Measurements from ENCODE around the gene MYO3B. TPM values are rescaled to one million over a fixed set of nuclear protein-coding genes. Genes with fewer than 3 reads are reported as not detected.
"Not testable (repeated sequence)": the region's sequence is repeated elsewhere in the genome, so short reads cannot be mapped to it uniquely, and the experiment has no call there.

MYO3B gene
- total RNA-seq, 2 experiments from 2014 or later, result 0.04 to 0.05 TPM

DNA sequence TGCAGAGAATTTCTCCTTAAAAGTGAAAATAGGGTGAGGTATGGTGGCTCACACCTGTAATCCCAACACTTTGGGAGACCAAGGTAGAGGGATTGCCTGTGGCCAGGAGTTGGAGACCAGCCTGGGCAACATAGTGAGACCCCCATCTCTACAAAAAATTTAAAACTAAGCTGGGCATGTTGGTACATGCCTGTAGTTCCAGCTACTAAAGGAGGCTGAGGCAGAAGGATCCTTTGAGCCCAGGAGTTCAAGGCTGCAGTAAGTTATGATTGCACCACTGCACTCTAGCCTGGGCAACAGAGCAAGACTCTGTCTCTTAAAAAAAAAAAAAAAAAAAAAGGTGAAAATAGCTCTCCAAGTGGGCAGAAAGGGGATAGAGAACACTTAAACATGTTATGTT is 496.3 kb downstream of the MYO3B start:
- H3K27ac Mint-ChIP-seq; H3K4me1 Mint-ChIP-seq; DNase-seq; CTCF ChIA-PET; H3K36me3 Mint-ChIP-seq (ENCODE audit: low read depth); H3K27me3 Mint-ChIP-seq; H3K4me3 Mint-ChIP-seq; H3K9me3 Mint-ChIP-seq; POLR2A ChIA-PET: not testable (repeated sequence)

DNA sequence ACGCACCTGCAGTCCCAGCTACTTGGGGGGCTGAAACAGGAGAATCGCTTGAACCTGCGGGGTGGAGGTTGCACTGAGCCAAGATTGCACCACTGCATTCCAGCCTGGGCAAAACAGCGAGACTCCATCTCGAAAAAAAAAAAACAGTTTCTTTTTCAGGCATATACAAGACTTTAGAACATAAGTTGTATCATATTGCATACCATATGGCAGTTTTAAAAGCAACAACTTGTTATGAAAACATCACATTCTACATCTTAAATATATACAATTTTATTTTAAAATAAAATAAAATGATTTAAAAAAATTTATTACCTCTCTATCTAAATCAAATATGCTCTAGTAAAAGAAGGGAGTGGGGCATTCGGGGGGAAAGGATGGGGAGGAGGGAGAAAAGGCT is 497.8 kb downstream of the MYO3B start:
- ChIA-PET CTCF (no interaction called here), POLR2A (no interaction called here)
- no peak for DNase-seq
- Mint-ChIP-seq H3K27me3 (peaks cover 8% of the 10 kb centered on the region), H3K9me3 (no peaks in the 10 kb centered on the region), H3K4me1 (no peaks in the 10 kb centered on the region), H3K27ac (no peak overlapping the region), H3K4me3 (no peak overlapping the region), H3K36me3 (ENCODE audit: low read depth) (no peaks in the 10 kb centered on the region)

DNA sequence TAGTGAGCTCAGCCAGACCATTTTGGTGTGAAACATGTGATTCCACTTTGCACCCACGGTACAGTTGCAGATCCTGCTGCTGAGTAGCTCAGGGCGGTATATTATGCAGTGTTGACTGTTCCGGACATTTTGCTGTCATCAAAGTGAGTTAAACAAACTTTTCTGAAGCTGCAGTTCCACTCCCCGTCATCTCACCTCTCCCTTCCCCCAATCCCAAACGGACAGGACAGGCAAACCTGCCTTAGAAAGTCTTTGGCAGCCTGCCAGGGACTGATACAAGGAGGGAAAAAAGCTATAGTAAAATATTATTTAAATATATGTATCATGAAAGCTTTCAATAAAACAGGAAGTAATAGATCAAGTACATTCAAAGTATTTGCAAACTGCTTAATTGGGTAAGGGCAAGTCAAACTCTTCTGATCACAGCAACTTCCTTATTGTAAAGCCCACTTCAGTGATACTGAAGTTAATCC is 501.7 kb downstream of the MYO3B start:
- Mint-ChIP-seq H3K9me3 (no peaks in the 10 kb centered on the region), H3K36me3 (ENCODE audit: low read depth) (no peaks in the 10 kb centered on the region), H3K27ac (no peak overlapping the region), H3K4me1 (no peaks in the 10 kb centered on the region), H3K27me3 (peaks cover 8% of the 10 kb centered on the region), H3K4me3 (no peak overlapping the region)
- POLR2A ChIA-PET, result no interaction called here
- CTCF ChIA-PET, result interaction anchor here (0.6 to 1.2 kb wide), 3 partner anchors 16 to 218 kb away, joined by 3 to 4 read pairs (median 4); no protein-coding TSS in a partner anchor
- no peak for DNase-seq

DNA sequence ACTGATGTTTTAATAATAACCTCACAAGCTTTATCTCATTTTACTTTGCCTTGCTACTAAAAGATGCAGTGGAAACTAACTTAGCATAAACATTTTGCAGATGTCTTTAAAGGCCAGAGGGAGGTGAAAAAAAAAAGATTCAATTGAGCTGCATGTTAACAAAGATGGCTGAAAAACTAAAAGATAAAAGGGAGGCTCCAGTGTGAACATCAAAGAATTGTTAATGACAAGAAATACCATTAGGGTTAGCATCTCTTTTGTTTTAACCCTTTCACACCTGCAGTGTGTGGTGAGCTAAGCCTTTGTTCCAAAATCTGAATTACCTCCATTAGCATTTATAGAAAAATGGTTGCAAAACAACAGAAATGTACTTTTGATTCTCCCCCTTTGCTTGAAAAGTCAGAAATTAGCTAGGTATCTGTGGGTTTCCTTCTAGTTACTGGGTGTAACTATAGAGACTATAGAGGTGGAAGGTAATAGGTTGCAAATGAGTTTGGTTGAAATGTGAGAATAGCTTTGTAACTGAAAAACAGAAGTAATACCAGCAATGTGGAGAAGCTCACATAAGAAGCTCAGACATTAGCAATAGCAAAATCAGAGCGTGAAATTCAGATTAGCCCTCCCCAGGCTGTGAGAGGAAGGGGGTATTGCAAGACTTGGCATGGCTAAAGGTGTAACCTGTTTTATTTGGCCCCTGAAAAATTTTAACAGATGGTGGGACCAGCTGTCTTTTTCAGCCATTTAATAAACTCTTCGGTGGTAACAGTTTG is 502.4 kb downstream of the MYO3B start:
- DNase-seq, result no peak
- Mint-ChIP-seq H3K4me1 (no peaks in the 10 kb centered on the region), H3K27me3 (peaks cover 7% of the 10 kb centered on the region), H3K9me3 (no peaks in the 10 kb centered on the region), H3K4me3 (no peak overlapping the region), H3K27ac (no peak overlapping the region), H3K36me3 (ENCODE audit: low read depth) (no peaks in the 10 kb centered on the region)
- CTCF ChIA-PET, result interaction anchor here (1.2 kb wide), 1 partner anchor 22 kb away, joined by 3 read pairs; no protein-coding TSS in a partner anchor
- POLR2A ChIA-PET, result no interaction called here

DNA sequence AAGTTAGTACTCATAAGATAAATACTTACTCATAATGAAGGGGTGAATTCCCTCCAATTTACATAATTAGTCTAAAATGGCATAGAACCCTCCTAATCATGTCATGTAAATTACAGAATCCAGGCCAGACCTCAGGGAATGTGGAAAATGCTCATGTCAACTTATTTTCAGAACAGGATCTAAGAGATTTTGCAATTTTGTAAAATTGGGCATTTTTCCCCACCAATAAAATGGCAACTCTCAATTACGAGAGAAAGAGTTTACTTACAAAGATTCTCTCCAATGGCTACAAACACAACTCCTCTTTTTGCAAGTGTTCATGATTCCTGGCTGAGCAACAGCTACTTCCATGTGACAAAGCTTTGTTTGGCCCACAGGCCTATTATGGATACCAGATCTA is 503.4 kb downstream of the MYO3B start:
- POLR2A ChIA-PET, result no interaction called here

DNA sequence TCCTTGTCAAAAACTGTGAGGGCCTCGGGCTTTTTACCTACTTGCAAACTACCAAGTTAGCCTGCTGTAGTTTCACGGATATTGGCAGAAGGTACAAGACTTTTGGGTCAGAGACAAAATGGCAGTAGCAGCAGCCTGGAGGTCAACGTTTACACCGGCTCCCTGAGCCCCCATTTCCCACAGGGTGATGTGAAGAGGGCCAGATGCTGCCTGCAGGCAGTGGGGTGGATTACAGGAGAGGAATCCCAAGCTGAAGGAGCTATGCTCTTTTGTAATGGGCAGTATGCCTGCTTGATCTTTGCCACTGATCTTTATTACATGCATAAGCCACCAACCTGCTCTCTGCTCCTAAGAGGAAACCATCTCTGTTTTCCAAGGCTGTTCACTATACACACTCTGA is 507.6 kb downstream of the MYO3B start:
- Mint-ChIP-seq H3K27me3 (peaks cover 2% of the 10 kb centered on the region), H3K4me3 (no peak overlapping the region), H3K36me3 (ENCODE audit: low read depth) (no peaks in the 10 kb centered on the region), H3K9me3 (no peaks in the 10 kb centered on the region), H3K27ac (no peak overlapping the region), H3K4me1 (no peaks in the 10 kb centered on the region)
- ChIA-PET POLR2A (no interaction called here), CTCF (no interaction called here)
- DNase-seq, result no peak

More for the DNA sequence above, 503.4 kb downstream of the MYO3B start:
- H3K9me3 Mint-ChIP-seq, result no peaks in the 10 kb centered on the region
- H3K27ac Mint-ChIP-seq, result no peak overlapping the region
- no peak for DNase-seq
- H3K4me1 Mint-ChIP-seq, result no peaks in the 10 kb centered on the region
- CTCF ChIA-PET, result no interaction called here
- no peak overlapping the region for H3K4me3 Mint-ChIP-seq
- no peaks in the 10 kb centered on the region for H3K36me3 Mint-ChIP-seq (ENCODE audit: low read depth)
- peaks cover 7% of the 10 kb centered on the region for H3K27me3 Mint-ChIP-seq

DNA sequence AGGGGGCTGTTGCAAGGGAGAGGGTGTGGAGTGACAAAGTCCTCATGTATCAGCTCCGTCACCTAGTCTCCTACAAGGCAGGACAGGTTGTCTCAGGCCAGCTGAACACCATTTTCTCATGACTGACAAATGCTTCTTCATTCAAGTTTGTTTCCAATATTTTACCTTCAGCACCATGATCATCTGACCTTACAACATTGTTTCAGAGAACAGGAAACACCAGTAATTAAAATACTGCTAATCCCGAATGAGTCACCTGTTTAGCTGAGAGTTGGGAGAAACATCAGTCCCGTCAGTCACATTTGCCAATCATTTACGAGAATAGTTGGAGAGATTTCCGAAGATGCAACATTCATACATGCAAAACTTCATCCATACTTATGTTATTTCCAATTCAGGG is 511.5 kb downstream of the MYO3B start:
- Mint-ChIP-seq H3K27ac (no peak overlapping the region), H3K4me1 (no peaks in the 10 kb centered on the region), H3K36me3 (ENCODE audit: low read depth) (no peaks in the 10 kb centered on the region), H3K4me3 (no peak overlapping the region), H3K27me3 (peaks cover 2% of the 10 kb centered on the region), H3K9me3 (no peaks in the 10 kb centered on the region)
- no peak for DNase-seq
- ChIA-PET CTCF (interaction anchor here (0.7 to 0.8 kb wide), 2 partner anchors 10 to 13 kb away, joined by 3 read pairs; no protein-coding TSS in a partner anchor), POLR2A (no interaction called here)

DNA sequence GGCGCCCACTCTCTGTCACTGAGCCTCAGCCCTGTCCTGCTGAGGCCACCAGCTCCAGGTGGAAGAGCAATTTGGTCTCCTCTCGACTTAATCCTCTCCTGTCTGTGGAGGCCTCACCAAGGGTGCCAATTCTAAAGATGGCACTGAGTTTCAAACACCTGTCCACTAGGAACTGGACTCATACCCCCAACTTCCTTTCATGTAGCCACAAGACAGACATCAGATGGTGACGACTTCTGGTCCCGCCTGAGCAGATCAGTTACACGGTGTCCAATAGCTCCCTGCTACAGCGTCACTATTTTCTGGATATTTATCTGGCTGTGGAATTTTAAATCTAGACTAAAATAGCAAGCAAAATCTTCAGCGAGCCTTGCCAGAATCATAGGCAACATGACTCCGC is 512.7 kb downstream of the MYO3B start:
- no peak for DNase-seq
- H3K4me3 Mint-ChIP-seq, result no peak overlapping the region
- CTCF ChIA-PET, result no interaction called here
- no peak overlapping the region for H3K27ac Mint-ChIP-seq
- H3K36me3 Mint-ChIP-seq (ENCODE audit: low read depth), result no peaks in the 10 kb centered on the region
- no peaks in the 10 kb centered on the region for H3K4me1 Mint-ChIP-seq
- H3K9me3 Mint-ChIP-seq, result no peaks in the 10 kb centered on the region
- no peaks in the 10 kb centered on the region for H3K27me3 Mint-ChIP-seq
- POLR2A ChIA-PET, result no interaction called here

DNA sequence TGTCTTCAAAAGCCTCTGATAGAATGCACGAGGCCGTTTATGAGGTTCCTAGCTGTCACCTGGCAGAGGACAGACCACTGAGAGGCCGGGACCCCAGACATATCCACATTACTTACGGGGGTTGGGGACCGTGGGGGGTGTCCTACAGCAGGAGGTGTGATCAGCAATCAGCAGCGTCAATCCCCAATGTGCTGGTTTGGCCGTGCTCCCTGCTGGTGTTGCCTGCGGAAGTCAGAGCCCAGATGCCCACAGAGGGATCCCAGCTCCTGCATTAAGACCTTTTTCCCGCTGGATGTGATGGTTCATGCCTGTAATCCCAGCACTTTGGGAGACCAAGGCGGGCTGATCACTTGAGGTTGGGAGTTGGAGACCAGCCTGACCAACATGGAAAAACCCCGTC is 516.4 kb downstream of the MYO3B start:
- no peaks in the 10 kb centered on the region for H3K36me3 Mint-ChIP-seq (ENCODE audit: low read depth)
- H3K4me1 Mint-ChIP-seq, result no peaks in the 10 kb centered on the region
- no peak overlapping the region for H3K4me3 Mint-ChIP-seq
- H3K27me3 Mint-ChIP-seq, result peaks cover 2% of the 10 kb centered on the region
- CTCF ChIA-PET, result no interaction called here
- H3K9me3 Mint-ChIP-seq, result no peaks in the 10 kb centered on the region
- POLR2A ChIA-PET, result no interaction called here
- no peak for DNase-seq
- H3K27ac Mint-ChIP-seq, result no peak overlapping the region

DNA sequence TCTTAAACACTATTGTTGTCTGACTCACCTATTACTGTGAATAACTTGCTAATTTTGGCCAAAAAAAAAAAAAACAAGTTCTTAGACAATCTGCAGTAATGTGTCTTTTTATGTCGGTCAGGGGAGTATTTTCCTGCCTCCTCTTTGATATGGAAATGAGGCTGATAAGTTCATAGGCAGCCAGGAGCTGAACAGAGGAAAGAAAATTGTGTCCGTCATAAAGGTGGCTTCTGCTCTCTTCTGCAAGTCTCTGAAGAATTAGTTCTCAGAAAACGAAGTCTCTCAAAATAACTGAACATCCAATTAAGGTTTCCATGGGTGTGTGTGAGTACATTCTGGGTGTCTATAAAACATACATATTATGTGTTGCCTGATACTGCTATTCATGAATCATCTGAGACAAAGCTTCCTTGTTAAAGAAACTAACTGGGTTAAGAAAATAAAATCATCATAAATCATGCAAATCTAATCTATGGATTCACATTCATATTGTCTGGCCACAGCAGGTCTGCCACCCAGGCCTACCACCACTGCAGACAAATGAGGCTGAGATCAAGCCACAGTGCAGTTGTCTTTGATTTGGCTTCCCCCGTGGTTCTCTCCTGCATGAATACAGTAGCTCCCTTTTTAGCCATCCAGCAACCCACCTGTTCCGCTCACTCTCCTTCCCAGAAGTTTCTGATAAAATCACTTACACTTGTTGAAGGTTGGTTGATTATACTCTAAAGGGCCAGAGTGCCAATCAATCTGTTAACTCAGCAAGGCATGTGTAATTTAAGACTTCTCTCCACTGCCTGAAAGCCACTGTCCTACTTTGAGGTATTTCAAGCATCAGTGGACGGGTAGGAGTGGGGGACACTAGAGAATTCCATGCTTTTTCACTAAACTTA is 517.8 kb downstream of the MYO3B start:
- DNase-seq, result no peak
- Mint-ChIP-seq H3K4me3 (no peak overlapping the region), H3K4me1 (no peaks in the 10 kb centered on the region), H3K9me3 (no peaks in the 10 kb centered on the region), H3K36me3 (ENCODE audit: low read depth) (no peaks in the 10 kb centered on the region), H3K27ac (no peak overlapping the region), H3K27me3 (peaks cover 6% of the 10 kb centered on the region)
- ChIA-PET CTCF (interaction anchor here (0.6 kb wide), 3 partner anchors 8 to 501 kb away, joined by 4 to 5 read pairs (median 4); no protein-coding TSS in a partner anchor), POLR2A (no interaction called here)

DNA sequence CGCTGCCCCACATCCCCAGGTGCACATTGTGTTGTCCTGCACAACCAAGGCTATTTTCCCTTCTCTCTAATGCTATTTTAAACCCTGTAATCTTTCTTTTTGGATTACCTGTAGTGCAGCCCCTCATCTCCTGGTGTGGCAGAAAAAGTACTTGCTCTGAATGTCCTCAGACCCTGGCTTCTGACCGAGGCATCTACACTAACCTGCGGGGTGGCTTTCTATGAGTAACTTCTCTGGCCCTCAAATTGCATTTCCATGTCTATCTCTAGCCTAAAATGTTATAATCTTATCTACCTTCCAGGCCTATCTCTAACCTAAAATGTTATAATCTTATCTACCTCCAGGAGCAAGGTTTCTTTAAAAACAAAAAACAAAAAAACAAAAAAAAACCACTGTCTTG is 519.0 kb downstream of the MYO3B start:
- ChIA-PET CTCF (no interaction called here), POLR2A (no interaction called here)
- Mint-ChIP-seq H3K9me3 (no peaks in the 10 kb centered on the region), H3K4me3 (no peak overlapping the region), H3K27ac (no peak overlapping the region), H3K36me3 (ENCODE audit: low read depth) (no peaks in the 10 kb centered on the region), H3K4me1 (no peaks in the 10 kb centered on the region), H3K27me3 (peaks cover 8% of the 10 kb centered on the region)
- no peak for DNase-seq

DNA sequence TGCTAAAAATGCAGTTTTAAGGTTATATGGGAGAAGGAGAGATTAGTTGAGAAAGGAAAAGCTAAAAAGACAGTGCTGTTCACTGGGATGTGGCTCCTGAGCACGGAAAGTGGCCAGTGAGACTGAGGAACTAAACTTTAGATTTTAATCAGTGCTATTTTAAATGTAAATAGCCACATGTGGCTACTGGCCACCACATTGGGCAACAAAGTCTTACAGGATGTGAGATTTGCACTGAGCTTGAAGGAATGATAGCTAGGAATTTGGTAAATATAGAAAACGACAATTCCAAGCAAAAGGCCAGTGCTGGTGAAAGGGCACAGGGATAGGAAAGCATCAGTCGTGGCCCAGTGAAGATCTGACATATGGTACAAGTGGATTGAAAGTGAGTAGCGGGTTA is 523.1 kb downstream of the MYO3B start:
- ChIA-PET CTCF (no interaction called here), POLR2A (no interaction called here)
- Mint-ChIP-seq H3K4me1 (no peaks in the 10 kb centered on the region), H3K36me3 (ENCODE audit: low read depth) (no peaks in the 10 kb centered on the region), H3K27me3 (peaks cover 19% of the 10 kb centered on the region), H3K27ac (no peak overlapping the region), H3K4me3 (no peak overlapping the region), H3K9me3 (no peaks in the 10 kb centered on the region)
- no peak for DNase-seq

DNA sequence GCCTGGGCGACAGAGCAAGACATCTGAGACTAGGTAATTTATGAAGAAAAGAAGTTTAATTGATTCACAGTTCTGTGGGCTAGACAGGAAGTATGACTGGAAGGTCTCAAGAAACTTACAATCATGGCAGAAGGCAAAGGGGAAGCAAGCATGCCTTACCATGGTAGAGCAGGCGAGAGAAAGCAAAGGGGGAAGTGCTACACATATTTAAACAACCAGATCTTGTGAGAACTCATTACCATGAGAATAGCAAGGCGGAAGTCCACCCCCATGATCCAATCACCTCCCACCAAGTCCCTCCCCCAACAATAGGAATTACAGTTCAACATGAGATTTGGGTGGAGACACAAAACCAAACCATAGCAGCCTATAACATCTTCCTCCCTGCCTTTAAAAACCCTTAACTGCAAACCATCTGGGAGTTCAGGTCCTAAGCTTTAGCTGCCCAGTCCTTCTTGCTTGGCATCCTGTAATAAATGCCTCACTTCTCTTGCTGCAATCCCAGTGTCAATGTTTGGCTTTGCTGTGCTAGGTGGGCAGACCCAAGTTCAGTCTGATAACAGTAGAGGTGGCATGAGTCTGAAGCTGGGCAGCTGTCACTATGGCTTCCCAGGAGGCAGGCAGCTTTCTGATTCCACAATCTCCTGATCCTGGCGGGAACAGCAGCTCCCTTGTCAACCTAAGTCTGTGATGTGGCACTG is 526.0 kb downstream of the MYO3B start:
- CTCF ChIA-PET, result interaction anchor here (0.7 kb wide), 2 partner anchors 8 to 27 kb away, joined by 4 read pairs; no protein-coding TSS in a partner anchor

More for the DNA sequence above, 526.0 kb downstream of the MYO3B start:
- no peak overlapping the region for H3K27ac Mint-ChIP-seq
- POLR2A ChIA-PET, result interaction anchor here (0.6 kb wide), 1 partner anchor 240 kb away, joined by 3 read pairs; no protein-coding TSS in a partner anchor
- H3K36me3 Mint-ChIP-seq (ENCODE audit: low read depth), result no peaks in the 10 kb centered on the region
- H3K27me3 Mint-ChIP-seq, result peaks cover 33% of the 10 kb centered on the region
- H3K4me3 Mint-ChIP-seq, result no peak overlapping the region
- DNase-seq, result no peak
- no peaks in the 10 kb centered on the region for H3K4me1 Mint-ChIP-seq
- no peaks in the 10 kb centered on the region for H3K9me3 Mint-ChIP-seq
